C4-2B (cell line): ENCODE results near the gene VPREB1.
"Not testable (repeated sequence)": the region's sequence is repeated elsewhere in the genome, so short reads cannot be mapped to it uniquely, and the experiment has no call there.

Experiments used
- ZFX ChIP-seq: fragments of 450-650 bp; IDR thresholded peaks from 2 replicates; pipeline ENCODE4 v1.6.1; 2017
- TF ChIP-seq, protein P1 (sequence below): fragments of 450-650 bp; conservative IDR thresholded peaks from 2 replicates; pipeline ENCODE4 v1.5.1; 2017; ENCODE audit warnings: mild to moderate bottlenecking

DNA sequence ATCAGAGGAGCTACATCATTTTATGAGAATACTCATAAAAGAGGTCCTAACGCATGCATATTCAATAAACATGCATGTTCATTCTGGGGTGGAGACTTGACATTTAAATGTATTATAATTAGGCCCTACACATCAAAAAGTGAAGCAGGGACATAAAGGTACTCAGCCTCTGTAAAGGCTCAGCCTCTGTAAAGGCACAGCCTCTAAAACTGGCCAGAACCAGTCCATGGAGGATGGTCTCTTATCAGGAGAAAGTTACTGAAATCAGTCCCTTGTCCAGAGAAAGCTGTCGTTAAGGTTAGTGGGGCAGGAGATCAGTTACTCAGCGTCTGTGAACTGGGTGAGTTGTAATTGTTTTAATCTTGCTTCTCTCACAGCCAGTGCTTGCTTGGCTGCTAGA, 19.2 kb downstream of the VPREB1 start:
- TF ChIP-seq, protein P1, sequence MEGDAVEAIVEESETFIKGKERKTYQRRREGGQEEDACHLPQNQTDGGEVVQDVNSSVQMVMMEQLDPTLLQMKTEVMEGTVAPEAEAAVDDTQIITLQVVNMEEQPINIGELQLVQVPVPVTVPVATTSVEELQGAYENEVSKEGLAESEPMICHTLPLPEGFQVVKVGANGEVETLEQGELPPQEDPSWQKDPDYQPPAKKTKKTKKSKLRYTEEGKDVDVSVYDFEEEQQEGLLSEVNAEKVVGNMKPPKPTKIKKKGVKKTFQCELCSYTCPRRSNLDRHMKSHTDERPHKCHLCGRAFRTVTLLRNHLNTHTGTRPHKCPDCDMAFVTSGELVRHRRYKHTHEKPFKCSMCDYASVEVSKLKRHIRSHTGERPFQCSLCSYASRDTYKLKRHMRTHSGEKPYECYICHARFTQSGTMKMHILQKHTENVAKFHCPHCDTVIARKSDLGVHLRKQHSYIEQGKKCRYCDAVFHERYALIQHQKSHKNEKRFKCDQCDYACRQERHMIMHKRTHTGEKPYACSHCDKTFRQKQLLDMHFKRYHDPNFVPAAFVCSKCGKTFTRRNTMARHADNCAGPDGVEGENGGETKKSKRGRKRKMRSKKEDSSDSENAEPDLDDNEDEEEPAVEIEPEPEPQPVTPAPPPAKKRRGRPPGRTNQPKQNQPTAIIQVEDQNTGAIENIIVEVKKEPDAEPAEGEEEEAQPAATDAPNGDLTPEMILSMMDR = not testable (repeated sequence)
- TF ChIP-seq ZFX = not testable (repeated sequence)
